HCT116 (cell line): ENCODE measurements around the gene SQSTM1. TPM values are rescaled to one million over a fixed set of nuclear protein-coding genes. Genes with fewer than 3 reads are reported as not detected.

Experiments used
- ATAC-seq: fragments of 200-7000 bp; cut with Tn5 transposase; 2 replicates; pipeline ENCODE4 v1.9.1; 2020; ENCODE audit warnings: mild to moderate bottlenecking, moderate library complexity
- BruUV-seq: library from RNA; stranded (reverse); fragments of 400-500 nt; replicated peaks from 2 replicates; lab custom pipeline; 2021; lab: Mats Ljungman, UMichigan
- CTCF ChIA-PET: fragments of 300-600 bp; sonication (Branson Sonifier 250); formaldehyde crosslinking; loops from one replicate; lab custom pipeline; 2021; ENCODE audit warnings: antibody characterized with exemption; lab: Charles Lee
- POLR2A ChIA-PET: fragments of 300-600, 350-600 bp; sonication (Branson Sonifier 250); formaldehyde crosslinking; loops from one replicate; lab custom pipeline; 2021; ENCODE audit warnings: antibody characterized with exemption; lab: Charles Lee
- RAD21 ChIA-PET, 2 experiments: fragments of 300-600 bp; sonication (Branson Sonifier 250); formaldehyde crosslinking; loops; one replicate each; lab custom pipeline; 2023; ENCODE audit warnings: low total read pairs in 2 of 2; ENCODE audit not compliant: uncharacterized antibody in 2 of 2, unreplicated experiment in 2 of 2, low non-redundant PET in 1 of 2; lab: Charles Lee
- DNase-seq: peaks from one replicate; pipeline ENCODE4 v3.0.0-alpha.2; 2010; ENCODE audit warnings: low read depth, low spot score
- H2AFZ ChIP-seq: fragments of 200-600 bp; shearing (Covaris generic), sonication (generic); 2 replicates; pipeline ENCODE4 v1.6.1; 2017; ENCODE audit warnings: low read depth, mixed run types, mixed read lengths, antibody characterized with exemption, low read length; ENCODE audit not compliant: poor library complexity, severe bottlenecking
- H3K27ac ChIP-seq: 2 replicates; pipeline ENCODE4 v1.5.1; 2012; ENCODE audit warnings: low read depth, low read length
- H3K27me3 ChIP-seq: fragments of 200-600 bp; sonication (generic); 2 replicates; pipeline ENCODE4 v1.6.1; 2016; ENCODE audit warnings: mixed run types, low read length, mixed read lengths; ENCODE audit not compliant: insufficient read depth
- H3K36me3 ChIP-seq, 2 experiments: fragments of 200-500 bp in 1 of 2; fragments of 200-600 bp in 1 of 2; sonication (Bioruptor generic) in 1 of 2; sonication (generic) in 1 of 2; 2 replicates each; pipeline versions ENCODE4 v1.5.1 to v1.6.1; 2014 to 2016; ENCODE audit warnings: low read length in 2 of 2, inconsistent platforms in 1 of 2, mixed read lengths in 1 of 2, mixed run types in 1 of 2; ENCODE audit not compliant: insufficient read depth in 2 of 2, control insufficient read depth in 1 of 2
- H3K4me1 ChIP-seq, 2 experiments: fragments of 200-600 bp in 1 of 2; sonication (generic) in 1 of 2; 2 replicates each; pipeline versions ENCODE4 v1.5.1 to v1.6.1; 2012 to 2017; ENCODE audit warnings: low read length in 2 of 2, inconsistent platforms in 1 of 2, mild to moderate bottlenecking in 1 of 2, mixed read lengths in 1 of 2, mixed run types in 1 of 2, moderate library complexity in 1 of 2; ENCODE audit not compliant: insufficient read depth in 2 of 2, control insufficient read depth in 1 of 2
- H3K4me2 ChIP-seq: fragments of 200-600 bp; sonication (generic); 2 replicates; pipeline ENCODE4 v1.6.1; 2017; ENCODE audit warnings: mixed run types, low read length, mixed read lengths
- H3K4me3 ChIP-seq, 2 experiments: fragments of 200-600 bp in 1 of 2; sonication (generic) in 1 of 2; replicated peaks in 1 of 2; 2 replicates each; pipeline ENCODE4 v1.5.1; 2011 to 2016; ENCODE audit warnings: low read length in 2 of 2, control low read depth in 1 of 2, low read depth in 1 of 2, mild to moderate bottlenecking in 1 of 2, mixed read lengths in 1 of 2, mixed run types in 1 of 2
- H3K79me2 ChIP-seq: fragments of 200-600 bp; sonication (generic); 2 replicates; pipeline ENCODE4 v1.6.1; 2017; ENCODE audit warnings: mild to moderate bottlenecking, mixed run types, low read length, moderate library complexity, mixed read lengths; ENCODE audit not compliant: insufficient read depth
- H3K9ac ChIP-seq: fragments of 200-600 bp; sonication (generic); 2 replicates; pipeline ENCODE4 v1.6.1; 2016; ENCODE audit warnings: low read length, mixed read lengths
- H3K9me2 ChIP-seq: fragments of 200-600 bp; sonication (generic), shearing (Covaris generic); 2 replicates; pipeline ENCODE4 v1.6.1; 2017; ENCODE audit warnings: mixed run types, mild to moderate bottlenecking, moderate library complexity; ENCODE audit not compliant: insufficient read depth
- H3K9me3 ChIP-seq, 2 experiments: fragments of 200-500 bp in 1 of 2; fragments of 200-600 bp in 1 of 2; sonication (Bioruptor generic) in 1 of 2; sonication (generic) in 1 of 2; 2 replicates each; pipeline ENCODE4 v1.6.1; 2014 to 2017; ENCODE audit warnings: low read length in 2 of 2, mixed read lengths in 2 of 2, inconsistent platforms in 1 of 2, low read depth in 1 of 2, mild to moderate bottlenecking in 1 of 2, mixed run types in 1 of 2, moderate library complexity in 1 of 2; ENCODE audit not compliant: control insufficient read depth in 1 of 2, insufficient read depth in 1 of 2
- H4K20me1 ChIP-seq: fragments of 200-600 bp; sonication (generic), shearing (Covaris generic); 2 replicates; pipeline ENCODE4 v1.6.1; 2017; ENCODE audit warnings: mixed run types, mild to moderate bottlenecking, moderate library complexity; ENCODE audit not compliant: insufficient read depth
- CBX3 ChIP-seq: IDR thresholded peaks from 2 replicates; pipeline ENCODE4 v1.6.1; 2012; ENCODE audit warnings: low read depth
- EGR1 ChIP-seq: IDR thresholded peaks from 2 replicates; pipeline ENCODE4 v1.6.1; 2012; ENCODE audit warnings: low read depth
- ELF1 ChIP-seq: IDR thresholded peaks from 2 replicates; pipeline ENCODE4 v1.6.1; 2012; ENCODE audit warnings: low read depth, borderline replicate concordance
- EZH2 ChIP-seq: fragments of 200-600 bp; sonication (generic); IDR thresholded peaks from 2 replicates; pipeline ENCODE4 v1.6.1; 2017; ENCODE audit warnings: antibody characterized with exemption, mixed run types
- EZH2phosphoT487 ChIP-seq: fragments of 200-600 bp; IDR thresholded peaks from 2 replicates; pipeline ENCODE4 v1.6.1; 2018; ENCODE audit warnings: antibody characterized with exemption, borderline replicate concordance
- RAD21 ChIP-seq: IDR thresholded peaks from 2 replicates; pipeline ENCODE4 v1.6.1; 2012; ENCODE audit warnings: low read depth, mild to moderate bottlenecking
- SIN3A ChIP-seq: IDR thresholded peaks from 2 replicates; pipeline ENCODE4 v1.6.1; 2012; ENCODE audit warnings: low read depth
- SP1 ChIP-seq: IDR thresholded peaks from 2 replicates; pipeline ENCODE4 v1.6.1; 2012; ENCODE audit warnings: low read depth
- SRF ChIP-seq: IDR thresholded peaks from 2 replicates; pipeline ENCODE4 v1.6.1; 2012; ENCODE audit warnings: low read depth
- ZFX ChIP-seq: fragments of 450-650 bp; IDR thresholded peaks from 2 replicates; pipeline ENCODE4 v1.6.1; 2017
- intact Hi-C: fragments of 100-400 bp; cut with micrococcal nuclease; formaldehyde crosslinking; loops from 2 replicates; pipeline ENCODE4 v1.10.0; 2022
- total RNA-seq: library from RNA; stranded (reverse); gene quantifications from one replicate; pipeline ENCODE4 v1.2.1, GENCODE V29; 2021; ENCODE audit not compliant: unreplicated experiment
- TF ChIP-seq, protein P1 (sequence below): IDR thresholded peaks from 2 replicates; pipeline ENCODE4 v1.6.1; 2012; ENCODE audit warnings: low read depth

The SQSTM1 gene
- total RNA-seq, 1 experiment from 2014 or later, result 299 TPM

DNA sequence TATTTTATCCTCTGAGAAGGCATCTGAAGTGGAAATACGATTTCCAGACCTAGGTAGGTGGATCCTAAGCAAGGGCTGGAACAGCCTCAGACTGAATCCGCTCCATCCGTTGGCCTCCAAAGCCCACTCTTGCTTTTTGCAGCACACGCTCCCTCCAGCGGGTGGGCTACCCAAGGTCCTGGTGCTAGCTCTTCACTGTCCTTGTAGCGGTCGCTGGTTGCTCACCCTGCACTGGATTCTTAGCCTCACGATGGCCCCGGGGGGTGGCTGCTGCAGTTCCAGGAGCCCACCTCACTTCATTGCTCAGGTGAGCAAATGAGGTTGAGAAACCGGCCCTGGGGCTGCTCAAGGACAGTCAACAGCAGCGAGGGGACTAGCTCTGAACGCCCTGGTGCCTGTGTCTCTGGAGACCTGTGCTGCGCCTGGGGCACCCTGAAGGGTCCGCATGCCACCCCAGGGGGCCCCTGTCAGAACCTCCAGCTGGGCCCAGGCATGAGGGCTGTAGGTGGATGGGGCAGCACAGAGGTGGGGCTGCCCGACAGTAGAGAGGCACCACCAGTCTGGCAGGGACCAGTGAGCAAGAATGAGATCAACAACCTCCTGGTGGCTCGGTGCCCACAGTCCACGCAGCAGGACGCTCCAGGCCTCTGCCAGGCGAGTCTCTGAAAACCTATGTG, 18.4 kb upstream of the SQSTM1 start:
- intact Hi-C loops, result loop anchor here (2.0 to 5.0 kb wide), 3 partner anchors 56 to 290 kb away; partner anchors contain the start of genes MRNIP and TBC1D9B
- H3K4me2 ChIP-seq, result 0 out of 2 replicates have a peak overlapping the region, but pooled peaks have one; percentile 27
- H3K9me2 ChIP-seq, result no peaks in the 10 kb centered on the region
- peak overlapping the region; percentile 27; the same call in 1 of the 2 replicates for H3K9ac ChIP-seq
- H3K79me2 ChIP-seq, result peaks cover 41% of the 10 kb centered on the region
- peaks cover 5 to 16% of the 10 kb centered on the region in 2 experiments; a peak in 1 of 4 replicates for H3K36me3 ChIP-seq
- peaks cover 28 to 38% of the 10 kb centered on the region in 2 experiments for H3K4me1 ChIP-seq
- CTCF ChIA-PET, result interaction anchor here (0.8 to 2.7 kb wide), 9 partner anchors 9 to 288 kb away, joined by 3 to 8 read pairs (median 4); partner anchors contain the start of genes SQSTM1 and TBC1D9B
- POLR2A ChIA-PET, result interaction anchor here (1.1 to 1.2 kb wide), 2 partner anchors 18 to 178 kb away, joined by 4 read pairs; partner anchors contain the start of genes HNRNPH1 and SQSTM1
- ATAC-seq, result no peak
- BruUV-seq, result no TSS peak
- no peaks in the 10 kb centered on the region for H3K9me3 ChIP-seq
- H3K27ac ChIP-seq, result peak overlapping the region; percentile 28; the same call in 1 of the 2 replicates
- RAD21 ChIA-PET, result interaction anchor here in 1 of 2 experiments (0.5 kb wide), 1 partner anchor 15 kb away, joined by 3 read pairs; no protein-coding TSS in a partner anchor
- no peak overlapping the region for H3K4me3 ChIP-seq
- no peaks in the 10 kb centered on the region for H3K27me3 ChIP-seq
- TF ChIP-seq SRF (no peak), RAD21 (no peak), EGR1 (no peak), SP1 (no peak), SIN3A (no peak), EZH2 (no peak), CBX3 (no peak), ZFX (no peak), ELF1 (no peak), EZH2phosphoT487 (no peak)
- TF ChIP-seq, protein P1, sequence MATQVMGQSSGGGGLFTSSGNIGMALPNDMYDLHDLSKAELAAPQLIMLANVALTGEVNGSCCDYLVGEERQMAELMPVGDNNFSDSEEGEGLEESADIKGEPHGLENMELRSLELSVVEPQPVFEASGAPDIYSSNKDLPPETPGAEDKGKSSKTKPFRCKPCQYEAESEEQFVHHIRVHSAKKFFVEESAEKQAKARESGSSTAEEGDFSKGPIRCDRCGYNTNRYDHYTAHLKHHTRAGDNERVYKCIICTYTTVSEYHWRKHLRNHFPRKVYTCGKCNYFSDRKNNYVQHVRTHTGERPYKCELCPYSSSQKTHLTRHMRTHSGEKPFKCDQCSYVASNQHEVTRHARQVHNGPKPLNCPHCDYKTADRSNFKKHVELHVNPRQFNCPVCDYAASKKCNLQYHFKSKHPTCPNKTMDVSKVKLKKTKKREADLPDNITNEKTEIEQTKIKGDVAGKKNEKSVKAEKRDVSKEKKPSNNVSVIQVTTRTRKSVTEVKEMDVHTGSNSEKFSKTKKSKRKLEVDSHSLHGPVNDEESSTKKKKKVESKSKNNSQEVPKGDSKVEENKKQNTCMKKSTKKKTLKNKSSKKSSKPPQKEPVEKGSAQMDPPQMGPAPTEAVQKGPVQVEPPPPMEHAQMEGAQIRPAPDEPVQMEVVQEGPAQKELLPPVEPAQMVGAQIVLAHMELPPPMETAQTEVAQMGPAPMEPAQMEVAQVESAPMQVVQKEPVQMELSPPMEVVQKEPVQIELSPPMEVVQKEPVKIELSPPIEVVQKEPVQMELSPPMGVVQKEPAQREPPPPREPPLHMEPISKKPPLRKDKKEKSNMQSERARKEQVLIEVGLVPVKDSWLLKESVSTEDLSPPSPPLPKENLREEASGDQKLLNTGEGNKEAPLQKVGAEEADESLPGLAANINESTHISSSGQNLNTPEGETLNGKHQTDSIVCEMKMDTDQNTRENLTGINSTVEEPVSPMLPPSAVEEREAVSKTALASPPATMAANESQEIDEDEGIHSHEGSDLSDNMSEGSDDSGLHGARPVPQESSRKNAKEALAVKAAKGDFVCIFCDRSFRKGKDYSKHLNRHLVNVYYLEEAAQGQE, result no peak
- TF ChIP-seq, all 23 proteins: peak for 0
- H2AFZ ChIP-seq, result no peak overlapping the region
- no peak for DNase-seq
- H4K20me1 ChIP-seq, result no peaks in the 10 kb centered on the region
